ENCODE data around the gene LRRK2. TPM values are rescaled to one million over a fixed set of nuclear protein-coding genes. Genes with fewer than 3 reads are reported as not detected.

Gene LRRK2
- total RNA-seq, 1 experiment from 2014 or later = 0.26 TPM

DNA sequence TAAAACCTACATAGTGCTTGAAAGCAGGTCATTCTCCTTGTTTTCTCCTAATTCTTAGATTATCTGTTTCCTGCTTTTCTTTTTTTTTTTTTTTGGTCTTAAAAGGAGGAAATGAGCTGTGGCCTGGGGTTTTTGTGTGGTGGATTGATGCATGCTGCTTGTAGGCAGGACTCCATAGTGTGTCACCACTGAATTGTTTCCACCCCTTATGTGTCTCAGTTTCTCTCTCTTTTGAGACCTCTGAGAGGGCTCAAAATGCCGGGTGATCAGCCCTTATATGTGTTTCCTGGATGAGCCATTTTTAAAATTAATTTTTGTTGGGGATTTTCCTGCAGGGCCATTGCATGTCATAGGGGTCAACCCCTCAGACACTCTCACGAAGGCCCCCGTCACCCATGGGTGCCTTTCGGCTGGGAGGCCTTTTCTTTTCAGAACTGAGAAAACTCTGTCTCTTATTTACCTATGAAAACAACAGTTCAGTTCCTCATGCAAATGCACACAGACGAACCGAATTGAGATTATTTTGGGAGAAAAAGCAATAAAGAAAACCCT lies 32.0 kb upstream of the LRRK2 start:
- H3K27ac ChIP-seq = no peak overlapping the region
- H3K9me3 ChIP-seq (ENCODE audit: insufficient read depth, low read depth) = no peaks in the 10 kb centered on the region; the same call in 1 of the 2 replicates
- no peak overlapping the region for H3K4me2 ChIP-seq
- TF ChIP-seq, protein P1, sequence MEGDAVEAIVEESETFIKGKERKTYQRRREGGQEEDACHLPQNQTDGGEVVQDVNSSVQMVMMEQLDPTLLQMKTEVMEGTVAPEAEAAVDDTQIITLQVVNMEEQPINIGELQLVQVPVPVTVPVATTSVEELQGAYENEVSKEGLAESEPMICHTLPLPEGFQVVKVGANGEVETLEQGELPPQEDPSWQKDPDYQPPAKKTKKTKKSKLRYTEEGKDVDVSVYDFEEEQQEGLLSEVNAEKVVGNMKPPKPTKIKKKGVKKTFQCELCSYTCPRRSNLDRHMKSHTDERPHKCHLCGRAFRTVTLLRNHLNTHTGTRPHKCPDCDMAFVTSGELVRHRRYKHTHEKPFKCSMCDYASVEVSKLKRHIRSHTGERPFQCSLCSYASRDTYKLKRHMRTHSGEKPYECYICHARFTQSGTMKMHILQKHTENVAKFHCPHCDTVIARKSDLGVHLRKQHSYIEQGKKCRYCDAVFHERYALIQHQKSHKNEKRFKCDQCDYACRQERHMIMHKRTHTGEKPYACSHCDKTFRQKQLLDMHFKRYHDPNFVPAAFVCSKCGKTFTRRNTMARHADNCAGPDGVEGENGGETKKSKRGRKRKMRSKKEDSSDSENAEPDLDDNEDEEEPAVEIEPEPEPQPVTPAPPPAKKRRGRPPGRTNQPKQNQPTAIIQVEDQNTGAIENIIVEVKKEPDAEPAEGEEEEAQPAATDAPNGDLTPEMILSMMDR (conservative IDR thresholded peaks at IDR 0.05) = no peak
- TF ChIP-seq EZH2 (IDR thresholded peaks at IDR 0.05; ENCODE audit: low read depth) = no peak
- ChIA-PET POLR2A (ENCODE audit: unreplicated experiment) (no interaction called here), CTCF (no interaction called here)
- H3F3A ChIP-seq (ENCODE audit: insufficient read depth, low read depth) = no peaks in the 10 kb centered on the region
- H3K9me2 ChIP-seq (ENCODE audit: insufficient read depth) = no peaks in the 10 kb centered on the region
- H3K79me2 ChIP-seq (ENCODE audit: low read depth) = no peaks in the 10 kb centered on the region
- intact Hi-C loops (cut with micrococcal nuclease; ENCODE audit: unreplicated experiment) = no loop called here
- H2AFZ ChIP-seq = 0 out of 2 replicates have a peak overlapping the region, but pooled peaks have one; percentile 40
- H3K36me3 ChIP-seq (ENCODE audit: low read depth) = no peaks in the 10 kb centered on the region
- DNase-seq = no peak
- BruUV-seq (replicated peaks) = no TSS peak
- no peak overlapping the region for H3K4me3 ChIP-seq
- no peaks in the 10 kb centered on the region for H4K20me1 ChIP-seq (ENCODE audit: insufficient read depth)
- H3K4me1 ChIP-seq (replicated peaks; ENCODE audit: insufficient read depth) = no peaks in the 10 kb centered on the region
- no peaks in the 10 kb centered on the region for H3K27me3 ChIP-seq (ENCODE audit: insufficient read depth, low read depth)

DNA sequence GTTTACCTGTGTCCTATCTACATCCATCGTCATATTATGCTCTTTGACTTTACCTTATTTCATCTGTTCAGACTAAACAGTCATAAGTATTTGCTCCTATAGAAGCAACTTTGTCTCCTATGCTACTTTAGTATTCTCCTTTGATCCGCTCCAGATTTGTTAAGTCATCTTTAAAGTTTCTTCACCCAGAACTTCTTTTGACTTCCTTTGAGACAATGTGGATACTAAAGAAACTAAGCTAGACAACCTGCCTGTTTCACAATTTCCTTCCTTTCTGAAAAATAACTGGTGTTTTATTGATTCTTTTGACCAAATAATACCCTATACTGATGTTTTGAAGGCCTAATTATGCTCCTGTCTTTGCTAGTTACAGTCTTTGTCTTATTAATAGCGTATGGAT lies 30.0 kb upstream of the LRRK2 start:
- no peaks in the 10 kb centered on the region for H3K4me1 ChIP-seq (replicated peaks; ENCODE audit: insufficient read depth)
- POLR2A ChIA-PET (ENCODE audit: unreplicated experiment) = no interaction called here
- no peaks in the 10 kb centered on the region for H3F3A ChIP-seq (ENCODE audit: insufficient read depth, low read depth)
- H3K9me3 ChIP-seq (ENCODE audit: insufficient read depth, low read depth) = no peaks in the 10 kb centered on the region
- H3K79me2 ChIP-seq (ENCODE audit: low read depth) = no peaks in the 10 kb centered on the region
- no peaks in the 10 kb centered on the region for H4K20me1 ChIP-seq (ENCODE audit: insufficient read depth)
- H3K27ac ChIP-seq = no peak overlapping the region
- no peaks in the 10 kb centered on the region for H3K36me3 ChIP-seq (ENCODE audit: low read depth)
- TF ChIP-seq EZH2 (IDR thresholded peaks at IDR 0.05; ENCODE audit: low read depth) = no peak
- TF ChIP-seq, protein P1 (conservative IDR thresholded peaks at IDR 0.05) = no peak
- no peaks in the 10 kb centered on the region for H3K27me3 ChIP-seq (ENCODE audit: insufficient read depth, low read depth)
- BruUV-seq (replicated peaks) = no TSS peak
- intact Hi-C loops (cut with micrococcal nuclease; ENCODE audit: unreplicated experiment) = no loop called here
- DNase-seq = no peak
- CTCF ChIA-PET = no interaction called here
- H3K4me3 ChIP-seq = no peak overlapping the region
- no peak overlapping the region for H2AFZ ChIP-seq
- no peaks in the 10 kb centered on the region for H3K9me2 ChIP-seq (ENCODE audit: insufficient read depth)
- H3K4me2 ChIP-seq = no peak overlapping the region

DNA sequence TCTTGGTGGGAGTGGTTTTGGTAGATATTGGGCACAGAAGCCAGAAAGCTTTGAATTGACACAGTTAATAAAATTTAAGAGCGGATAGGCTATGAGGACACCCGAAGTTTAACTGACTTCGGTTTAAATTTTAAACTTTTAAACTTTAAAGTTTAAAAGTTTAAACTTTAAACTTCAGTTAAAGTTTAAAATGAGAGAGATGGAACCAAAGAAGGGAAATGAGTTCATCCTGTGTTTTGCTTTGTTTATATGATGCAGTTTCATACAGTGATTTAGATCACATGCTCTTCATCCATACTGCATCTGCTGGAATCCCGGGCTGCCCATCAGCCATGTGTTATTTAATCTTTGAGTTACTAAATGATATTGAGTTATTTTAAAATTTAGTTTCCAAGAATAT lies 27.2 kb upstream of the LRRK2 start:
- H3K27me3 ChIP-seq (ENCODE audit: insufficient read depth, low read depth) = no peaks in the 10 kb centered on the region
- no peaks in the 10 kb centered on the region for H3F3A ChIP-seq (ENCODE audit: insufficient read depth, low read depth)
- H3K79me2 ChIP-seq (ENCODE audit: low read depth) = no peaks in the 10 kb centered on the region
- no peaks in the 10 kb centered on the region for H3K9me2 ChIP-seq (ENCODE audit: insufficient read depth)
- BruUV-seq (replicated peaks) = no TSS peak
- H2AFZ ChIP-seq = no peak overlapping the region
- POLR2A ChIA-PET (ENCODE audit: unreplicated experiment) = no interaction called here
- H3K4me2 ChIP-seq = no peak overlapping the region
- no peaks in the 10 kb centered on the region for H4K20me1 ChIP-seq (ENCODE audit: insufficient read depth)
- CTCF ChIA-PET = no interaction called here
- H3K4me3 ChIP-seq = no peak overlapping the region
- TF ChIP-seq, protein P1 (conservative IDR thresholded peaks at IDR 0.05) = no peak
- TF ChIP-seq EZH2 (IDR thresholded peaks at IDR 0.05; ENCODE audit: low read depth) = no peak
- no peaks in the 10 kb centered on the region for H3K36me3 ChIP-seq (ENCODE audit: low read depth)
- no peak overlapping the region for H3K27ac ChIP-seq
- H3K9me3 ChIP-seq (ENCODE audit: insufficient read depth, low read depth) = no peaks in the 10 kb centered on the region; the same call in 1 of the 2 replicates
- no peaks in the 10 kb centered on the region for H3K4me1 ChIP-seq (replicated peaks; ENCODE audit: insufficient read depth)
- no peak for DNase-seq
- intact Hi-C loops (cut with micrococcal nuclease; ENCODE audit: unreplicated experiment) = no loop called here
